Inflammatory macrophage (primary cell): ENCODE data around the gene ZNF609.

Experiments
- DNase-seq, 2 donors: peaks; one replicate each; pipeline ENCODE4 v3.0.0-alpha.2; 2020 to 2022

Gene ZNF609

GRCh38 chr15:64656508-64656907 is 196.1 kb downstream of the ZNF609 start:
- no peak for DNase-seq

GRCh38 chr15:64665179-64665578 is 204.8 kb downstream of the ZNF609 start:
- no peak for DNase-seq

- no peak for DNase-seq
Measured at GRCh38 chr15:64667736-64668161, 207.4 kb downstream of the ZNF609 start.

GRCh38 chr15:64673866-64674265 is 213.5 kb downstream of the ZNF609 start:
- DNase-seq = no peak

- no peak for DNase-seq
Measured at GRCh38 chr15:64678126-64678819, 217.9 kb downstream of the ZNF609 start.

- no peak for DNase-seq
Measured at GRCh38 chr15:64680097-64680496, 219.7 kb downstream of the ZNF609 start.

GRCh38 chr15:64681424-64682024 is 221.1 kb downstream of the ZNF609 start:
- DNase-seq = peak; percentile 40 to 50

- no peak for DNase-seq
Measured at GRCh38 chr15:64682255-64682654, 221.9 kb downstream of the ZNF609 start.

- DNase-seq = no peak
Measured at GRCh38 chr15:64683378-64683777, 223.0 kb downstream of the ZNF609 start.

GRCh38 chr15:64685230-64685888 is 225.0 kb downstream of the ZNF609 start:
- DNase-seq = no peak

GRCh38 chr15:64686130-64686735 is 225.9 kb downstream of the ZNF609 start:
- peak; percentile 67 to 69 for DNase-seq

- no peak for DNase-seq
Measured at GRCh38 chr15:64687172-64687571, 226.8 kb downstream of the ZNF609 start.

- DNase-seq = no peak
Measured at GRCh38 chr15:64687688-64688087, 227.3 kb downstream of the ZNF609 start.

GRCh38 chr15:64688770-64689169 is 228.4 kb downstream of the ZNF609 start:
- no peak for DNase-seq

GRCh38 chr15:64690008-64690407 is 229.6 kb downstream of the ZNF609 start:
- DNase-seq = no peak

GRCh38 chr15:64690578-64691296 is 230.4 kb downstream of the ZNF609 start:
- no peak for DNase-seq

- DNase-seq = peak; percentile 88 to 91
Measured at GRCh38 chr15:64691896-64692565, 231.7 kb downstream of the ZNF609 start.

- peak; percentile 86 to 91 for DNase-seq
Measured at GRCh38 chr15:64693134-64693533, 232.8 kb downstream of the ZNF609 start.

GRCh38 chr15:64694816-64695215 is 234.4 kb downstream of the ZNF609 start:
- DNase-seq = peak; percentile 56 to 71

GRCh38 chr15:64695561-64695992 is 235.2 kb downstream of the ZNF609 start:
- DNase-seq = peak; percentile 85 to 90

GRCh38 chr15:64696481-64696880 is 236.1 kb downstream of the ZNF609 start:
- no peak for DNase-seq

GRCh38 chr15:64697911-64698369 is 237.6 kb downstream of the ZNF609 start:
- no peak for DNase-seq
